GM21529 (cell line): ENCODE data around the gene NOS1.
"Not testable (repeated sequence)": the region's sequence is repeated elsewhere in the genome, so short reads cannot be mapped to it uniquely, and the experiment has no call there.

Source experiments
- ATAC-seq: cut with Tn5 transposase; IDR thresholded peaks from one replicate; pipeline ENCODE4 v1.9.1; 2021; ENCODE audit not compliant: unreplicated experiment

The NOS1 gene

DNA sequence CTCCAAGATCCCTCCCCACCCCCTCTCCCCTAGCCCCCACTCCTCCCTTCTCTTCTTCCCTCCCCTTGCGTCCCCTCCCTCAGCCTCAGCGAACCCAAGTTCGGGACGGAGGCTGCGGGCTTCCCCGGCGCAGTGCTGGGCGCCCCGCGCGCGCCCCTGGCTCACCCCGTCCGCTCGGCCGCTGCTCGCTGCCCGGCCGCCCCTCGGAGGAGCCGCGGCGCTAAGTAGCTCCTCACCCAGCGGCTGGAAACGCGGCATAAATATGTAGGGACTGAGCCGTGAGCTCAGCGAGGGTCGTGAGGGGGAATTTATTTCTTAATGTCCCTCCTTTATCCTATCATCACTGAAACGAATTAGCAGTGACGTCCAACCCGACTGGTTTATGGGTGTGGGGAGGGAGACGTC is at the start of gene NOS1:
Gene NOS1 (minus strand): TSS at position 280 of the 405 bp plus-strand sequence. CDS start 30,557 bp downstream, outside the sequence.
- no peak for ATAC-seq

GRCh38 chr12:117409286-117409685 is 47.9 kb upstream of the NOS1 start:
- ATAC-seq, result no peak

- no peak for ATAC-seq
Measured at GRCh38 chr12:117408161-117408791, 46.9 kb upstream of the NOS1 start.

DNA sequence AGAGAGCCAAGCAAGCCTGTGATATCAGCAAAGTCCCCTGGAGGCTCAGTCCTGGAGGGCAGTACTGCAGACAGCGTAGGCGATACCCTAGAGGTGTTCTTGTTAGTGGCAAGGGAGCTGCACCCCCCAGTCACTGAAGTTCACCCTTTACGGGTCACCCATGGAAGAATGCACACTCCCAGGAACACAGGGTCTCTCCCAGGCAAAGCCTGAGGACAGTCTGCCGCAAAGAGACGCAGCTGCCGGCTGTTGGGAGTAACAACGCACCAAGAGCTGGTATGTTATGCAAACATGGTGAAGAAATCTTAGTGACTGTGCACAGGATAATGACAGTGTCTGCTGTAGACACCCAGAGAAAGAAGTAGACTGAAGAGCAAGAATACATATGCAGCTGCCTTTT is 43.5 kb upstream of the NOS1 start:
- no peak for ATAC-seq

GRCh38 chr12:117404203-117404853 is 42.9 kb upstream of the NOS1 start:
- ATAC-seq, result no peak

- no peak for ATAC-seq
Measured at GRCh38 chr12:117403586-117404139, 42.2 kb upstream of the NOS1 start.

- ATAC-seq, result no peak
Measured at GRCh38 chr12:117402363-117402762, 40.9 kb upstream of the NOS1 start.

GRCh38 chr12:117400912-117401311 is 39.5 kb upstream of the NOS1 start:
- ATAC-seq, result no peak

DNA sequence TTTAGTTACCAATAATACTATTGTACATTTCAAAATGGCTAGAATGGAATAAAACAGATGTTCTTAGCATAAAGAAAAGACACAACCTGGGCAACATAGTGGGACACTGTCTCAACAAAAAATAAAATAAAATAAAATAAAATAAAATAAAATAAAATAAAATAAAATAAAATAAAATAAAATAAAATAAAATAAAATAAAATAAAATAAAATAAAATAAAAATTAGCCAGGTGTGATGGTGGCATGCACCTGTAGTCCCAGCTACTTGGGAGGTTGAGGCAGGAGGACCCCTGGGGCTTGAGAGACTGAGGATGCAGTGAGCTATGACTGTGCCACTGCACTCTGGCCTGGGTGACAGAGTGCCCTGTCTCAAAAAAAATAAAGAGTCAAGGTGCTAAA is 37.1 kb upstream of the NOS1 start:
- not testable (repeated sequence) for ATAC-seq

DNA sequence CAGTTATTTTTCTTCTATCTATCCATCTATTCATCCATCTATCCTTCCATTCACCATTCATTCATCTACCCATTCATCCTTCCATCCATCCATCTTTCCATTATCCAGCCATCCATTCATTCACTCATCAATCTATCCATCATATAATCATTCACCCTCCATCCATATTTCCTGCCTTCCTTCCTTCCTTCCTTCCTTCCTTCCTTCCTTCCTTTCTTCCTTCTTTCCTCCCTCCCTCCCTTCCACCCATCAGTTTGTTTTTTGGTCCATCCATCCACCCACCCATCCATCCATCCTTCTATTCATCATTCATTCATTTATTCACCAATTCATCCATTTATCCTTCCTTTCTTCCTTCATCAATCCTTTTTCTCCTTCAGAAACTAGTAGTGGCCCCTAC is 34.3 kb upstream of the NOS1 start:
- no peak for ATAC-seq

GRCh38 chr12:117394491-117394890 is 33.1 kb upstream of the NOS1 start:
- ATAC-seq, result no peak

DNA sequence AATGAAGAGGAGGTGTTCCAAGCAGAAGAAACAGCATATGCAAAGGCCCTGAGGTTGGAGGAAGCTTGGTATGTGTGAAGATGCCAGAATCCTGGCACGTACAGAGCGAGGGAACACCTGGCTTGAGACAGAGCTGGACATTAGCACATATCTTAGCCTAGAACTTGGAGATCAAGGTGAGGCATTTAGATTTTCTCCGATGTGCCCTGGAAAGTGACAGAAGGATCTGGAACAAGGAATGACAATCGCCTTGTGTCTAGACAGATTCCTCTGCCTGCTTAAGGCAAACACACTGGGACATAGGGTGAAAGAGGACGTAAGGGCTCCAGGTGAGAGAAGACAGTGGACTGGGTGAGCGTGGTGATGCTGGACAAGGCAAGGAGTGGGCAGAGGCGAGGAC is 32.2 kb upstream of the NOS1 start:
- no peak for ATAC-seq

- no peak for ATAC-seq
Measured at GRCh38 chr12:117390866-117391265, 29.4 kb upstream of the NOS1 start.

DNA sequence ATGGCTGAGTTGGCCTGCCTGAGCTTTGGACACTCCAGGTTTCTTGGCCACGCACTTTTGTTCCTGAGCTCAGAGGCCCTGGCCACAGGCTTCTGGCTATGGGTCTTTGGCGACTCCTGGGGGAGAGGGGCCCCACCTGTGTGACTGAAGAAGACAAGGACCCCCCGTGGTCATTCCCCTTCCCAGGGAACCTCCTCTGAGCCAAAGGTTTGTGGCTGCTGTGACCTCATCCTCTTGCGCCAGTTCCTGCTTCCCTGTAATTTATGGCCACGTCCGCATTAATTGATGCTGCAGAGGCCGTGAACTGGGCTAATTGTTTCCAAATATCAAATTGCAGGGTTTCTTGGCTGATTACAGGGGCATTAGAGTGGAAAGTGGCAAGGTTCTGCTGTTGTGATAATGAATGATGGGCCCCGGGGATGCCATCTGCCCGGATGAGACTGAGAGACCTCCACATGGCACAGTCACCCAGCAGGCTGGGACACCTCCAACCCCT is 27.6 kb upstream of the NOS1 start:
- ATAC-seq, result no peak

GRCh38 chr12:117387832-117388231 is 26.4 kb upstream of the NOS1 start:
- no peak for ATAC-seq

GRCh38 chr12:117384735-117385134 is 23.3 kb upstream of the NOS1 start:
- no peak for ATAC-seq

- no peak for ATAC-seq
Measured at GRCh38 chr12:117380083-117380482, 18.7 kb upstream of the NOS1 start.

- no peak for ATAC-seq
Measured at GRCh38 chr12:117377758-117378157, 16.3 kb upstream of the NOS1 start.

DNA sequence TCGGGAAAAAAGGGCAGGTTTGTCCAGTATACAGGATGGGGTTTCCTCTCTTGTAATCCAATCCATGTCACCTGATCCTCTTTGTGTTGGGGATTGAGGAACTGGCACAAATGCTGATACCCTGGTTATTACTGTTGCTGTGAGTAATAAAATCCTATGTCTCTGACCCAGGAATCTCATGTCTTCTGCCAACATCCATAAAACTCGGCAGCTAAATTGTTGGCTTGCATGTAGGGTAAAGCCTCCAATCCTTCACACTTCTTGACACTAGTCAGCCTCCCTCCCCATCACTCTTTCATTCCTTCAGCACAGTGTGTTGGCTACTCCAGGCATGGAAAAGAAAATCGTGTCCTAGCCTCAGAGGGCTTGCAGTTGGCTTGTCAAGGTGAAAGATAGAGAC is 9.2 kb upstream of the NOS1 start:
- ATAC-seq, result no peak

DNA sequence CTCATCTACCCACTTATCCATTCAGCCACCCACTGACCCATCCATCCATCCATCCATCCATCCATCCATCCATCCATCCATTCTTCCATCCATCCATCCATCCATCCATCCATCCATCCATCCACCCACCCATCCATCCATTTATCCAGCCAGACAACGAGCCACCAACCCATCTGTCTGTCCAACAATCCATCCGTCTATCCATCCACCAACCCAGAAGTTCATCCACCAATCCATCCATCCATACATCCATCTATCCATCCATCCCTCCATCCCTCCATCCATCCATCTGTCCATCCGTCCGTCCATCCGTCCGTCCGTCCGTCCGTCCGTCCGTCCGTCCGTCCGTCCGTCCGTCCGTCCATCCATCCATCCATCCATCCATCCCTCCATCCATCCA is 8.6 kb upstream of the NOS1 start:
- ATAC-seq, result not testable (repeated sequence)

DNA sequence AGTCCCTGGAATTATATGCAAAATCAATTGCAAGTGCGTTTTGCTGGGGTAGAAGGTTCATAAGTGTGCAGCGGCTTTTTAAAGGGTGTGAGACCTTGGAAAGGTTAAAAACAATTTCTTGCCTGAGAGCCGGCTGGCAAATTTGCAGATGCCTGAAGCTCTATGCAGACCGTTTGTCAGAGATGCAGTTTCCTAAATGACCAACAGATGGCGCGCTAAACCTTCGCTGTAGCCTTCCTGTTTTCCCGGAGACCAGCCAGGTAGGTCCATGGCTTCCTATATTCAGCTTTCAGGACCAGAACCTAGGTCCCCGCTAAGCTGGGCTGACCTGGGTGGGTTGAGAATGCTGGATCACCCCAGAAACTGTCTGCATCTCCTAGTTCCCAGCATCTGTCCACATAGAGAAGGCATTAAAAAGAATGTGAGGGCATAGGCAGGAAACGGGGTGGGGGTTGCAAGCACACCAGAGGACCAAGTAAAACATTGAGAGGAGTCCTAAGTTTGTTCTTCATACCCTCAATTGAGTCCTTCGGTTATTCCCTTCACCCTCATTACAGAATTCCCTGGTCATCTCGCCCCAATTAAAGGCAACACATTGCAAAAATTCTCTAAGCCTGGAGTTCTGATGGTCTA is 5.7 kb upstream of the NOS1 start:
- ATAC-seq, result no peak

GRCh38 chr12:117365049-117365616 is 3.7 kb upstream of the NOS1 start:
- ATAC-seq, result no peak
